CD4-positive, alpha-beta T cell treated with Interleukin-12 subunit alpha and Interleukin-12 subunit beta, for 1 hour (primary cell): ENCODE measurements around the gene DAGLA.

ENCODE experiments used
- DNase-seq: peaks from one replicate; pipeline ENCODE4 v3.0.0-alpha.2; 2020

The DAGLA gene

DNA sequence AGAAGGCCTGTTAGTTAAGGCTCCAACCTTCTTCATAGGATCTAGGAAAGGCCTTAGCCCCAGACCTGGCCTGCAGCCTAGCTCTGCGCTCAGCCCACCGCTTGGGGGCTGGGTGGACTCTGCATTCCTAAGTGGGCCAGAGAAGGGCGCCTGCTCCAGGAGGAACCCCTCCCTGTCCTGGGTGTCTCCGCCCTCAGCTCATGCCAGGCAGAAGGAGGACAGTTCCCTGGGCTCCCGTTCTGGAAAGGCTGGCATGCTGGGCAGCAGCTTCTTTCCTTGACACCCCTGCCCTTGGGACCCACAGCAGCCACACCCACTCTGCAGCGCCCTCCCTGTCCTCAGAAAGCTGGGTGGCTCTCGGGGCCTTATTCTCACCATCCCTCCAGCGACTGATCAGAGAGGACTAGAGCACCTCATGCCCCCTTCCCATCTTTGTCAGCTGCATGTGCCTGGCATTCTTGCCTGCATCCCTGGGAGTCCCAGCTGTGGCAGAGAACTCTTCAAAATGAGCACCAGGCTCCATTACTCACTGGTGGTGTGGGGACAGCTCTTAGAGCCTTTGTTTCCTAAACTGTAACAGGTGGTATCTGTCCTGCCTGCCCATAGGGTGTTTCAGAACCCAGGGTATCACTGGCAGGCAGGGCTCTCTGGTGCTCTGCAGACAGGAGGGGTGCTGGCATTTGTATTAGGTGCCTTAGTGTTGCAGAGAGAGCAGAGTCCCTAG is 51.9 kb downstream of the DAGLA start:
- DNase-seq, result no peak

DNA sequence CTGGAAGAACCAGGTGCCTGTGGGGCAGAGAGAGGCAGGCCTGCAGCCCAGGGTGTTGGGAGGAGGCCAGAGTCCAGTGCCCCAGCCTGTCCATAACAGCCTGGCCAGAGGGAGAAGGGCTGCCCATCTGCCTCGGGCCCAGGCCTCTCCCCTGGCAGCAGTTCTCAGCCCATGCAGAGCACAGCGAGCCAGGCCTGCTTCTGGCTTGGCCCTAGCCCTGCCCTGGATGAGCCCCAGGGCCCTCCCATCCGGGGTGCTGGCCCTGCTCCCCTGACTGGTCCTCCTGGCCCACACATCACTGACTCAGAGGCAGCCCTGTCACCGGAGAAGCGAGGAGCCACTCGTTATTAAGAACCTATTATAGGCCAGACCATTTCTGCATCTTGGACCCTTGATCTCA is 52.5 kb downstream of the DAGLA start:
- DNase-seq, result no peak

- peak; percentile 87 for DNase-seq
Observed at GRCh38 chr11:61733120-61733978, 53.2 kb downstream of the DAGLA start.

- no peak for DNase-seq
Observed at GRCh38 chr11:61734767-61735166, 54.6 kb downstream of the DAGLA start.

DNA sequence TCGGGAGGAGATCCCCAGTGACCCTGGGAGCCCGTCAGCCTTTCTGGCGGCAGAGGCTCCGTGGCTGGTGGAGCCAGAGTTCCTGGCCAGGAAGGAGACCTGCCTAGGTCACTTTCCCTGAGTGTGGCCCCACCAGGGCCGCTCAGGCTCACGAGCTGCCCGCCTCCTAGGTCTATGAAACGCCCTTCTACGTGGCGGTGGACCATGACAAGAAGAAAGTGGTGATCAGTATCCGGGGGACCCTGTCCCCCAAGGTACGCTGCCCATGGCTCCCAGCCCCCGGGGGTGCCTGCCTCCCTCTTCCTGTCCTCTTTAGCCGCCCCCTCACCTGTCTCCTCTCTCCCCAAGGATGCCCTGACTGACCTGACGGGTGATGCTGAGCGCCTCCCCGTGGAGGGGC is 55.2 kb downstream of the DAGLA start:
- no peak for DNase-seq

GRCh38 chr11:61736310-61736709 is 56.1 kb downstream of the DAGLA start:
- no peak for DNase-seq

DNA sequence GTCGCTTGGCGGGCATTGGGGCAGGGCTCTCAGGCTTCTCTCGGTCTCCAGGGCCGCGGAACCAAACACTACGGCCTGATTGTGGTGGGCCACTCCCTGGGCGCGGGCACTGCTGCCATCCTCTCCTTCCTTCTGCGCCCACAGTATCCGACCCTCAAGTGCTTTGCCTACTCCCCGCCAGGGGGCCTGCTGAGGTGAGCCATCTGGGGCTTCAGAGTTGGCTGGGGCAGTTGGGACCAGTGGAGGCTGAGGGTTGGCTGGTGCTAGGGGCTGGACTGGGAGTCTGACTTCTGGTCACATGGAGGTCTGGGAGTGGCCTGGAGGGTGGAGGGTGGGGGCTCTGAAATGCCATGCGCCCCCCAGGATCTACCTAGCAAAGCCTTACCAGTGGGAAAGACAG is 56.9 kb downstream of the DAGLA start:
- no peak for DNase-seq

GRCh38 chr11:61737636-61738386 is 57.6 kb downstream of the DAGLA start:
- DNase-seq, result no peak

DNA sequence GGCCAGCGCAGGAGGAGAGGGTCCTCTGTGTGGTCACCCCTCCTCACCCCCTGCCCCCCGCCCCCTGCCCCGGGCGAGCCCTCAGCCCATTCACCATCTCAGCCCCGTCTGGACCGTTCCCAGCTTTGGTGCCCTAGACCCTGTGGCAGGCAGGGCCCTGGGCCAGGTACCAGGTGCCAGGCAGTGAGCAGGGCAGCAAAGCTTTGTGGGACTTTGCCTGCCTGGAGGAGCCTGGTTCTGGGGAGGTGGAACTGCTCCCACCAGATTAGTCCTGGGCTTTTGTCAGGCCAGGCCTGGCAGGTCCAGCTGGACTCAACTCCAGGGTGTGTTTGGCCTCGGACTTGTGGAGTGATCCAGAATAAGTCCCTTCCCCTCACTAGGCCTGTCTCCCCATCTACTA is 58.6 kb downstream of the DAGLA start:
- DNase-seq, result no peak

GRCh38 chr11:61739413-61739812 is 59.2 kb downstream of the DAGLA start:
- DNase-seq, result no peak

- DNase-seq, result no peak
Observed at GRCh38 chr11:61739966-61740365, 59.8 kb downstream of the DAGLA start.

- DNase-seq, result no peak
Observed at GRCh38 chr11:61742391-61742790, 62.2 kb downstream of the DAGLA start.

GRCh38 chr11:61743486-61744095 is 63.4 kb downstream of the DAGLA start:
- DNase-seq, result no peak

DNA sequence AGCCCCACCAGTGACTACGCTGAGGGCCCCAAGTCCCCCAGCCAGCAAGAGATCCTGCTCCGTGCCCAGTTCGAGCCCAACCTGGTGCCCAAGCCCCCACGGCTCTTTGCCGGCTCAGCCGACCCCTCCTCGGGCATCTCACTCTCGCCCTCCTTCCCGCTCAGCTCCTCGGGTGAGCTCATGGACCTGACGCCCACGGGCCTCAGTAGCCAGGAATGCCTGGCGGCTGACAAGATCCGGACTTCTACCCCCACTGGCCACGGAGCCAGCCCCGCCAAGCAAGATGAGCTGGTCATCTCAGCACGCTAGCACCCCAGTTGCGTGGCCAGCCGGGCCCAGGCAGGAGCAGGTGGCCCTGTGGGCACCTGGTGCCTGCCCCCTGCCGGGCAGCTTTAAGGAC is 64.0 kb downstream of the DAGLA start:
- no peak for DNase-seq

DNA sequence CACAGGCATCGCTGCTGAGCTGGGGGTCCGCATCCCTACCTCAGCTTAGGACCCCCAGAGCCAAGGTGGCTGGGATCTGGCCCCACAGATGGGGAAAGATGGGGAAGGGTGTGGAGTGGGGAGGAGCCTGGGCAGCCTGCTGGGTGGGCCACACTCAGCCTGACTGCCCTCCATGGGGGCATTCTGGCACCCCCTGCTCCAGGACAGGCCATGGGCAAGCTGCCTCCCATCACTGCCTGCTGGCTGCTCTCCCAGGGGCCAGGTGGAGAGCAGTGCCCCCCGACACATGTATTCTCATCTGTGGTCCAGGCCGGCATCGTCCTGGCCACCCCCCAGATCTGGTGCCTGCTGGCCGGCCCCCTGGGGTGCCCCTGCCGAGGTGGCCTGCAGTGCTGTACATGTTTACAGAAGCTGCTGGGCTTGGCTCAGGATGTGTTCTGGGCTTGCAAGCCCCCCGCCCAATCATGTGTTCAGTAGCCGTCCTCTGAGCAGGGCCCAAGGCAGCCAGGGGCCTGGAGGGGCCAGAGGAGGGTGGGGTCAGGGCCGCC is 64.5 kb downstream of the DAGLA start:
- DNase-seq, result no peak

DNA sequence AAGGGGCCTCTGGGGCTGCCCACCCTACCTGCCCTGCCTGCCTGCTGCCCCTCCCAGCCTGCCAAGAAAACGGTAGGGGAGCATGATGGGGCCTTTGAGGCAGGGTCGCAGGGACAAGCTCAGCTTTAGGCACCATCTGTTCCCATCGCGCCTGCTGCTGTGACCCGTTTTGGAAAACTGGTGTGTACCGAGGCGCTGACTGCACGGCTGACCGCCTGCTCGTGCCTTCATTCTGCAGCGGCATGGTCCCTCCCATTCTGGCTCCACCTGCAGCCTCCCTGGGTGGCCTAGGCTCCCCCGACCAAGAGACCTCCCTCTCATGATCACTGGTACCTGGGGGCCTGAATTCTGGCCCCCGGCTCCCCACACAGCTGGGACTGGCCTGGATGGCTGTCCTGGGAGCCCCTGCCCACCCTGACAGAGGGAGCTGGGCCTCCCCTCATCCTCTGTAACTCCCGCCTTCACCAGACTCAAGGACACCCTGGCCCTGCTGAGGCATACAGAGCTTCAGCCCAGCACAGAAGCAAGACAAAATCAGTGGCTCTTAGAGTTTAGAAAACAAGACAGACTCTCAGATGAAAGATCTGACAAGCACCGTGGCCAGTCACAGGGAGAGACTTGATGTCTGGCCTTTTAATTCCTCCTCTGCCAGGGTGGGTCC is 65.7 kb downstream of the DAGLA start:
- DNase-seq, result no peak

DNA sequence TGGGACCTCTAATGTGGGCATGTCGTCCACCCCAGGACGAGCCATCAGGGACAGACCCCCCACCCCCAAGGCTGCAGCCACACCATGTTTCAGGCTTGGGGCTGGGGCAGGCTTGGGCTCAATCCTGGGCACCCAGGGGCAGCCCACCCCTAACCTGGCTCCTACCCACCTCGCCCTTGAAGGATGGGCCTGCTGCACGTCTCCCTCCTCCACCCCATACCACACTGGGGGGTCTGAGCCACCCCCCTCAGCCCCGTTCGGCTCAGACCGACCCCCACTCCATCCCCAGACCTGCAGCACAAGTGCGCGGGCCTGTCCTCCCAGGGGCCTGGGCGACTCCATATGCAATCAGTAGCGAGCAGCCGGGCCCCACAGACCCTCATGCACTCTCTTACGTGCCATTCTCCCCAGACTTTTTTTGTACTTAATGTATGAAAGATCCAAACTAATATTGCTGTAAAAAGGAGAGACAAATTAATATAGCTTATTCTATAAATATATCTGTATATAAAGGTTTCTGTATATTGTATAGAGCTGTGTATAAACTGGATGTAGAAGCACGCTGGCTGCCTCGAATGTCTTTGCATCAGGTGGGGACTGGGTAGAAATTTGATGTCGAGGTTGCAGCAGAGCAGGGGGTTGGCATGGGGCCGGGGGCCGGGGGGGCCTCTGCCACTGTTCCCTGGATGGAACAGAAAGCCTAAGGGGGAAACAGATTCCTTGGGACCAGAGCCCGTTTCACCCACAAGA is 66.4 kb downstream of the DAGLA start:
- DNase-seq, result no peak

DNA sequence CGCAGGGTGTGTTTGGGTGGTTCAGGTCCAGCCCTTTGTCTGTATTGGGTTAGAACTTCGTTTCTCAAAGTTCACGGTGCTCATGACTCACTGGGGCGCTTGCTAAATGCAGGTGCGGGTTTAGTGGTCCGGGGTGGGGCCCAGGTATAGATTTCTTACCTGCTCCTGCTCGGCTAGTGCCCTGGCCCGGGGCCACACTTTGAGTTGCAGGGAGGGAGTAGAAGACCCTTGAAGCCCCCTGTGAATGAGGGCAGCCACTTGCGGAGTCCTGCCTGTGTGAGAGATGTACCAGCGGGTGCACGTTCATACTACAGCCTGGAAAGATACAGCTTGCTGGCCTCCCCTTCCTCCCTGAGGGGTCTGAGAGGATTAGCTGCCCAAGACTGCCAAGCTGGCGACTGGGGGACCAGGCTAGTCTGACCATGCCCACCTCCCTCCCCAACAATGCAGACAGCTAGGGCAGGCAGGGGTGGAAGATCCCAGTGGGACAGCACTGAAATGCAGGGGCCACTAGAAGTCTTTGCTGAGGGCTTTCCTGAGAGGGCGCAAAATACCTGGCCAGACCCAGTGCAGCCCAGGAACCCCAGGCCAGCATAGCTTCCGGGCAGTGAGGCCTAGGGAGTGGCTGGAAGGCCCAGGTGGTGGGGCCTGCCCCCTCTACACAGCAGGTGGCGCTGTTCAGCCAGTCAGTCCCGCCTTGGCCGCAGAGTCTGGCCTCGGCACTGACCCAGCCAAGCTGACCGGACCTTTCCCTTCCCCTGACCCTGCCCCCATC is 67.2 kb downstream of the DAGLA start:
- peak; percentile 34 for DNase-seq

DNA sequence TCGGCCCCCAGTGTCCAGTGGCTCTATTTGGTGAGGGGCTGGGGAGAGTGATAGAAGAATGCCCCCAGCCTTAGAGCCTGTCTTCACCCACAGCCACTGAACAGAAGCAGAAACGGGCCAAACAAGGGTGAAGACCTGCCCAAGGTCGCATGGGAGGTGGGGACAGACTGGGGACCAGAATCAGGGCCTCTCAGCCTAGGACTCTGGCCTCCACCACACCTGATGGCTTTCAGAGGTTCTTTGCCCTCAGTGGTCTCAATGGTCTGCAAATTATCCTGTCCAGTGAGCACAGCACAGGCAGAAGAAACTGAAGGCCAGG is 67.7 kb downstream of the DAGLA start:
- DNase-seq, result no peak

DNA sequence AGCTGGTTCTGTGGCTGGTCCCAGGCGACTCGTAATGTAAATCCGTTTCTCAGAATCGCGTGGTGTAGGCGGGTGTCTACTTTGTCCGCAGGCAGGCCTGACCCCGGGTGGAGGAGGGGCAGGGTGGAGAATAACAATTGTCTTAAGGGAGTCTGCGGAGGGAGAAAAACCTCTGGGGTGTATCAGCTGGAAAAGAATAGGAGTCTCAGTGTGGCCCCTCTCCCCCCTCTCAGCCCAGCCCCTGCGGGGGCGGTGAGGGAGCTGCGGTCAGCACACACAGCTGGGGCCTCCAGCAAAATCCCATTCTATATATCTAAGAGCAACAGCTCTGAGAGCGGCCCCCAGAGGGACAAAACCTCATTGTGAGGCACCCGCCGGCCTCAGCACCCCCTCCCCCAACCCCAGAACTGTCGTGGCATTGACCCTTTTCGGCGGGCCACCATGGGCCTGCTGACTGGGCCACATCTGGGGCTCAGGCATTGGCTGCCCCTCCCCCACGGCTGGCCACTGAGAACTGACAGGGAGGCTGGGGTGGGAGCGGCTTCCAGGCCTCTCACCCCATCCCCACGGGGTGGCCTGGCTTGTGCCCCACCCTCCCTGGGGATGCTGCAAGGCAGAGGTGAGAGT is 69.5 kb downstream of the DAGLA start:
- no peak for DNase-seq
